Kidney (tissue), 14 donors: ENCODE data around the gene AMPH. TPM values are rescaled to one million over a fixed set of nuclear protein-coding genes. Genes with fewer than 3 reads are reported as not detected.

ENCODE experiments used
- DNase-seq, 5 donors: peaks; one replicate each; pipeline ENCODE4 v3.0.0-alpha.2; 2013 to 2020
- FAIRE-seq: peaks from 2 replicates; lab custom pipeline; 2012; peaks lifted over from hg19 to GRCh38; lab: Jason Lieb, UNC
- H3K27ac ChIP-seq, 2 donors: one replicate each; pipeline ENCODE4 v1.7.0; 2013; ENCODE audit warnings: low read depth in 2 of 2, low read length in 2 of 2, inconsistent platforms in 1 of 2
- H3K27me3 ChIP-seq: one replicate; pipeline ENCODE4 v1.7.1; 2013; ENCODE audit warnings: low read length, inconsistent platforms; ENCODE audit not compliant: control insufficient read depth, insufficient read depth
- H3K36me3 ChIP-seq, 3 donors: one replicate each; pipeline versions ENCODE4 v1.7.0 to v1.7.1; 2013; ENCODE audit warnings: low read length in 3 of 3, control low read depth in 1 of 3, inconsistent platforms in 1 of 3; ENCODE audit not compliant: insufficient read depth in 3 of 3, control insufficient read depth in 2 of 3
- H3K4me1 ChIP-seq, 3 donors: one replicate each; pipeline versions ENCODE4 v1.7.0 to v1.7.1; 2013; ENCODE audit warnings: low read length in 3 of 3, inconsistent platforms in 1 of 3, low read depth in 1 of 3; ENCODE audit not compliant: control insufficient read depth in 2 of 3, insufficient read depth in 2 of 3
- H3K4me3 ChIP-seq, 3 donors: one replicate each; pipeline versions ENCODE4 v1.7.0 to v1.8.1; 2013; ENCODE audit warnings: low read length in 3 of 3, control low read depth in 1 of 3, inconsistent platforms in 1 of 3
- H3K9ac ChIP-seq, 3 donors: one replicate each; pipeline versions ENCODE4 v1.7.0 to v1.7.1; 2013; ENCODE audit warnings: low read length in 3 of 3, control low read depth in 1 of 3, inconsistent platforms in 1 of 3
- H3K9me3 ChIP-seq, 3 donors: one replicate each; pipeline versions ENCODE4 v1.7.0 to v1.7.1; 2013; ENCODE audit warnings: low read length in 3 of 3, control low read depth in 1 of 3, inconsistent platforms in 1 of 3; ENCODE audit not compliant: control insufficient read depth in 2 of 3, insufficient read depth in 1 of 3
- CTCF ChIP-seq: IDR thresholded peaks from 3 replicates; pipeline ENCODE4 v1.5.1; 2012; ENCODE audit warnings: mild to moderate bottlenecking, moderate library complexity, borderline replicate concordance; ENCODE audit not compliant: insufficient read depth; ENCODE audit errors: extremely low read depth
- intact Hi-C: fragments of 100-400 bp; cut with DNase I; formaldehyde crosslinking; loops from one replicate; pipeline ENCODE4 v1.11.1; 2022
- polyA plus RNA-seq: library from polyadenylated mRNA; stranded (reverse); fragments of 350-450 nt; fragmentation: Illumina TruSeq; extraction: RNeasy Lipid Tissue Mini Kit (QIAGEN cat#74804); gene quantifications from one replicate; pipeline ENCODE4 v1.2.3, GENCODE V29; 2014; ENCODE audit warnings: low read depth, low replicate concordance; ENCODE audit not compliant: insufficient read depth
- total RNA-seq: library from RNA; stranded (reverse); fragmentation: NEBNext Ultra II Directional; extraction: Animal tissue kit (Norgen Biotek cat#: 25700); gene quantifications from one replicate; pipeline ENCODE4 v1.2.1, GENCODE V29; 2021
- donor health status: control.
- donor health status: control.
- donor health status: control.
- donor health status: control.
- donor health status: control.
- donor health status: DM: yes; HTN: yes; CAD: no.
- donor health status: Normal renal cell carcinoma (clear cell type).

AMPH gene
- total and polyA plus RNA-seq, 2 donors from 2014 or later: 1.2 to 1.4 TPM

GRCh38 chr7:38545977-38546376 lies 85.2 kb downstream of the AMPH start:
- Histone ChIP-seq H3K9ac (no peak overlapping the region), H3K27me3 (no peaks in the 10 kb centered on the region), H3K9me3 (no peaks in the 10 kb centered on the region), H3K4me3 (no peak overlapping the region), H3K4me1 (no peaks in the 10 kb centered on the region), H3K36me3 (no peaks in the 10 kb centered on the region), H3K27ac (no peak overlapping the region)
- DNase-seq (no peak), FAIRE-seq (no peak)
- no peak for TF ChIP-seq CTCF
- intact Hi-C loops: no loop called here

DNA sequence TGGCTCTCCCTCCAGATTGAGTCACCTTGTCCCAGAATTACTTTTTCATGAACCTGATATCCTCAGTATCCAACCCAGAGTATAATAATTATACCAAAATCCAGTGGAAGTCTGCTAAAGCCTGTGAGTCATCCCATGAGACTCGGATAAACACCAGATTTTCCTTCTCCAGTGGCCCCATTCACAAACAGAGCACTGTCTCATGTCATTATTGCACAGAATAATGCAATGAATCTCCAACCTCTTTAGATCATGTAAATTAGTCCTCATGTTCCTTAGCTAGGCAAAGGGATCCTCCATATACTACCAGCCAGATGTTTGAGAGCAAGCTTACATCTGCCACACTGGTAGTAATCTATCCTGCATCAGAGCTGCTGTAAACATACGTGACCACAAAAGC lies 89.0 kb downstream of the AMPH start:
- Histone ChIP-seq H3K9ac (no peak overlapping the region), H3K36me3 (no peaks in the 10 kb centered on the region), H3K9me3 (no peaks in the 10 kb centered on the region), H3K4me3 (no peak overlapping the region), H3K27ac (no peak overlapping the region), H3K27me3 (no peaks in the 10 kb centered on the region), H3K4me1 (no peaks in the 10 kb centered on the region)
- DNase-seq: no peak
- no peak for TF ChIP-seq CTCF
- intact Hi-C loops: no loop called here
- FAIRE-seq: no peak

DNA sequence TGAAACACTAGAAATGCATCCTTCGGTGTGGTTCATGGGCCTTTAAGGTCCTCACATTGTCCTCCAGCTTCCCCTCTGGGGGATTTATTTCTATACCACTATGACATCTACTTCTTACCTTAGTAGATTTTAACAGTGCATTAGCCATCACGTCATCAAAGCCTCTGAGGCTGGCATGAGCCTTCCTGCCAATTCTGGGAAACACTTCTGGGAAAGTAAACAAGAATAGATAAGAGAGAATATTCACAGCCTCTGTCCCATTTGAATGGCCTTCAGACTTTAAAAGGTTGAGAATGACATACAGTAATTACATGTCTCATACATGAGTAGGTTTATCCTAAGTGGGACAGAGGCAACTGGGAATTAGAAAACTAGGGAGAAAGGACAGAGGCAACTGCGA lies 89.7 kb downstream of the AMPH start:
- TF ChIP-seq CTCF: no peak
- no peak for FAIRE-seq
- Histone ChIP-seq H3K27ac (no peak overlapping the region), H3K27me3 (no peaks in the 10 kb centered on the region), H3K4me1 (no peaks in the 10 kb centered on the region), H3K9me3 (no peaks in the 10 kb centered on the region), H3K9ac (no peak overlapping the region), H3K4me3 (no peak overlapping the region), H3K36me3 (no peaks in the 10 kb centered on the region)
- intact Hi-C loops: no loop called here
- no peak for DNase-seq

DNA sequence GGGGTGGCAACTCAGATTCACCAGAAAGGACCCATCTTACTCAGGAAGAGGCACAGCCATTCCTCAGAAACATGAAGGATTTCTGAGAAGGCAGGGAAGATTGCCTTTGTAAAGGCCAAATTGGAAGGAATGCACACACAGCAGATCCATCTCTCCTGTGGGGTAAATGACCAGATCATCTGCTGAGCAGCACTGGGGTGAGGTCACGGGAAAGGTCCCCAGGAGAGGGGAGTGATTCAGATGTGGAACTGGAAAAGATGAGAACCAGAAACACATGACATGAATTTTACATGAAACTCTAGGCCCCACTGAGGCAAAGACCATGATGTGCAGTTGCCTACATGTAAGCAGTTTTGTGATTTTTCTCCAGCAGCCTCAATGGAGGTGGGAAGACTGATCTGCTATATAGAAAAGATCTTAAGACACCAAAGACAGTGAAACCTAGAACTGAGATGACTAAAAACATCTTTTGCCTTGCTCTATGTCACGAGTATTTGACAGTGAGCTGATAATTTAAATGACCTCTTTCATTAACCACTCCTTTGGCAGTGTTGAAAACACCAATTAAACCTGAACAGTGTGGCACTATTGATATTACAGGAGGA lies 91.6 kb downstream of the AMPH start:
- intact Hi-C loops: no loop called here
- no peak for TF ChIP-seq CTCF
- DNase-seq (no peak), FAIRE-seq (no peak)
- Histone ChIP-seq H3K36me3 (no peaks in the 10 kb centered on the region), H3K27me3 (no peaks in the 10 kb centered on the region), H3K4me1 (no peaks in the 10 kb centered on the region), H3K27ac (no peak overlapping the region), H3K9ac (no peak overlapping the region), H3K9me3 (no peaks in the 10 kb centered on the region), H3K4me3 (no peak overlapping the region)
